ENCODE data around the gene SRBD1. TPM values are rescaled to one million over a fixed set of nuclear protein-coding genes. Genes with fewer than 3 reads are reported as not detected.
A peak's percentile ranks its signal among the peaks of the same experiment; 100 is the strongest.
"Not testable (repeated sequence)": the region's sequence is repeated elsewhere in the genome, so short reads cannot be mapped to it uniquely, and the experiment has no call there.

Gene SRBD1
- total RNA-seq, 1 donor from 2014 or later: 18.0 TPM

- DNase-seq: no peak
Measured at GRCh38 chr2:45460825-45461224, 150.2 kb downstream of the SRBD1 start.

GRCh38 chr2:45459860-45460259 lies 151.2 kb downstream of the SRBD1 start:
- no peak for DNase-seq

GRCh38 chr2:45458909-45459563 lies 152.0 kb downstream of the SRBD1 start:
- peak; percentile 72 for DNase-seq

GRCh38 chr2:45457211-45457945 lies 153.7 kb downstream of the SRBD1 start:
- no peak for DNase-seq

- DNase-seq: no peak
Measured at GRCh38 chr2:45452866-45453265, 158.2 kb downstream of the SRBD1 start.

GRCh38 chr2:45450634-45451033 lies 160.4 kb downstream of the SRBD1 start:
- no peak for DNase-seq

GRCh38 chr2:45448217-45448616 lies 162.8 kb downstream of the SRBD1 start:
- no peak for DNase-seq

GRCh38 chr2:45446016-45446415 lies 165.1 kb downstream of the SRBD1 start:
- no peak for DNase-seq

- no peak for DNase-seq
Measured at GRCh38 chr2:45445037-45445436, 166.0 kb downstream of the SRBD1 start.

GRCh38 chr2:45443012-45443411 lies 168.1 kb downstream of the SRBD1 start:
- no peak for DNase-seq

GRCh38 chr2:45442026-45442425 lies 169.0 kb downstream of the SRBD1 start:
- no peak for DNase-seq

- no peak for DNase-seq
Measured at GRCh38 chr2:45441571-45441970, 169.5 kb downstream of the SRBD1 start.

- DNase-seq: peak; percentile 41
Measured at GRCh38 chr2:45439788-45440773, 171.0 kb downstream of the SRBD1 start.

GRCh38 chr2:45438872-45439665 lies 172.0 kb downstream of the SRBD1 start:
- no peak for DNase-seq

GRCh38 chr2:45436456-45436855 lies 174.6 kb downstream of the SRBD1 start:
- DNase-seq: no peak

- peak; percentile 21 for DNase-seq
Measured at GRCh38 chr2:45435316-45435715, 175.8 kb downstream of the SRBD1 start.

GRCh38 chr2:45433363-45433762 lies 177.7 kb downstream of the SRBD1 start:
- DNase-seq: no peak

- DNase-seq: no peak
Measured at GRCh38 chr2:45432406-45432805, 178.7 kb downstream of the SRBD1 start.

- not testable (repeated sequence) for DNase-seq
Measured at GRCh38 chr2:45426025-45426424, 185.0 kb downstream of the SRBD1 start.

- DNase-seq: no peak
Measured at GRCh38 chr2:45422921-45423320, 188.1 kb downstream of the SRBD1 start.

- DNase-seq: no peak
Measured at GRCh38 chr2:45418532-45418931, 192.5 kb downstream of the SRBD1 start.

- DNase-seq: no peak
Measured at GRCh38 chr2:45415534-45416123, 195.4 kb downstream of the SRBD1 start.

Data from dermis blood vessel endothelial cell (primary cell).